Activated naive CD8-positive, alpha-beta T cell treated with anti-CD3 and anti-CD28 coated beads, Interleukin-2, amount 50 U/mL, for 24 hours (primary cell): ENCODE results near the gene TBC1D3B.
"Not testable (repeated sequence)": the region's sequence is repeated elsewhere in the genome, so short reads cannot be mapped to it uniquely, and the experiment has no call there.

Source experiments
- ATAC-seq: fragments of 150-1000 bp; cut with Tn5 transposase; one replicate; pipeline ENCODE4 v1.10.0; 2021
- DNase-seq: peaks from one replicate; pipeline ENCODE4 v3.0.0; 2021
- H3K27ac Mint-ChIP-seq: one replicate; pipeline ENCODE4 v1.8.0; 2021; ENCODE audit warnings: mild to moderate bottlenecking, mixed read lengths
- H3K27me3 Mint-ChIP-seq: one replicate; pipeline ENCODE4 v1.8.0; 2021; ENCODE audit warnings: mixed read lengths
- H3K36me3 Mint-ChIP-seq: one replicate; pipeline ENCODE4 v1.8.0; 2021; ENCODE audit warnings: low read depth, mixed read lengths
- H3K4me1 Mint-ChIP-seq: one replicate; pipeline ENCODE4 v1.8.0; 2021; ENCODE audit warnings: mixed read lengths
- H3K4me3 Mint-ChIP-seq: one replicate; pipeline ENCODE4 v1.8.0; 2021; ENCODE audit warnings: mild to moderate bottlenecking, moderate library complexity, mixed read lengths
- H3K9me3 Mint-ChIP-seq: one replicate; pipeline ENCODE4 v1.8.0; 2021; ENCODE audit warnings: mixed read lengths

Gene TBC1D3B

GRCh38 chr17:36133602-36134236 is 42.7 kb downstream of the TBC1D3B start:
- peaks cover 10% of the 10 kb centered on the region for H3K4me1 Mint-ChIP-seq
- H3K36me3 Mint-ChIP-seq: no peaks in the 10 kb centered on the region
- no peak overlapping the region for H3K27ac Mint-ChIP-seq
- H3K9me3 Mint-ChIP-seq: peaks cover 11% of the 10 kb centered on the region
- H3K27me3 Mint-ChIP-seq: peaks cover 17% of the 10 kb centered on the region
- no peak overlapping the region for H3K4me3 Mint-ChIP-seq
- no peak for DNase-seq
- ATAC-seq: no peak

- ATAC-seq (no peak), DNase-seq (no peak)
- H3K27me3 Mint-ChIP-seq: peaks cover 20% of the 10 kb centered on the region
- H3K27ac Mint-ChIP-seq: no peak overlapping the region
- peaks cover 17% of the 10 kb centered on the region for H3K4me1 Mint-ChIP-seq
- no peak overlapping the region for H3K4me3 Mint-ChIP-seq
- H3K9me3 Mint-ChIP-seq: peaks cover 6% of the 10 kb centered on the region
- H3K36me3 Mint-ChIP-seq: no peaks in the 10 kb centered on the region
Observed at GRCh38 chr17:36132421-36132831, 44.0 kb downstream of the TBC1D3B start.

GRCh38 chr17:36131931-36132330 is 44.5 kb downstream of the TBC1D3B start:
- ATAC-seq: no peak
- no peak overlapping the region for H3K27ac Mint-ChIP-seq
- DNase-seq: no peak
- no peak overlapping the region for H3K4me3 Mint-ChIP-seq
- H3K27me3 Mint-ChIP-seq: peaks cover 20% of the 10 kb centered on the region
- H3K9me3 Mint-ChIP-seq: peaks cover under 1% of the 10 kb centered on the region
- H3K36me3 Mint-ChIP-seq: no peaks in the 10 kb centered on the region
- peaks cover 22% of the 10 kb centered on the region for H3K4me1 Mint-ChIP-seq

- DNase-seq: no peak
- Mint-ChIP-seq H3K36me3 (no peaks in the 10 kb centered on the region), H3K4me1 (peaks cover 26% of the 10 kb centered on the region), H3K27me3 (peaks cover 20% of the 10 kb centered on the region), H3K9me3 (peaks cover 4% of the 10 kb centered on the region), H3K4me3 (no peak overlapping the region), H3K27ac (no peak overlapping the region)
- no peak for ATAC-seq
Observed at GRCh38 chr17:36131421-36131820, 45.0 kb downstream of the TBC1D3B start.

GRCh38 chr17:36130346-36130745 is 46.1 kb downstream of the TBC1D3B start:
- no peak for DNase-seq
- ATAC-seq: no peak
- peaks cover 18% of the 10 kb centered on the region for H3K27me3 Mint-ChIP-seq
- peaks cover 16% of the 10 kb centered on the region for H3K4me1 Mint-ChIP-seq
- peaks cover 12% of the 10 kb centered on the region for H3K9me3 Mint-ChIP-seq
- H3K4me3 Mint-ChIP-seq: no peak overlapping the region
- no peak overlapping the region for H3K27ac Mint-ChIP-seq
- H3K36me3 Mint-ChIP-seq: peaks cover 4% of the 10 kb centered on the region

GRCh38 chr17:36129616-36130015 is 46.8 kb downstream of the TBC1D3B start:
- peaks cover 15% of the 10 kb centered on the region for H3K27me3 Mint-ChIP-seq
- ATAC-seq (no peak), DNase-seq (no peak)
- no peak overlapping the region for H3K4me3 Mint-ChIP-seq
- H3K9me3 Mint-ChIP-seq: peaks cover 12% of the 10 kb centered on the region
- H3K36me3 Mint-ChIP-seq: peaks cover 4% of the 10 kb centered on the region
- H3K4me1 Mint-ChIP-seq: peaks cover 16% of the 10 kb centered on the region
- H3K27ac Mint-ChIP-seq: no peak overlapping the region

GRCh38 chr17:36128411-36128978 is 47.9 kb downstream of the TBC1D3B start:
- H3K36me3 Mint-ChIP-seq: peaks cover 4% of the 10 kb centered on the region
- peaks cover 16% of the 10 kb centered on the region for H3K4me1 Mint-ChIP-seq

GRCh38 chr17:36127911-36128310 is 48.5 kb downstream of the TBC1D3B start:
- H3K27ac Mint-ChIP-seq: no peak overlapping the region
- no peak for DNase-seq
- no peak overlapping the region for H3K4me3 Mint-ChIP-seq
- H3K4me1 Mint-ChIP-seq: peaks cover 16% of the 10 kb centered on the region
- H3K9me3 Mint-ChIP-seq: peaks cover 12% of the 10 kb centered on the region
- H3K27me3 Mint-ChIP-seq: peaks cover 15% of the 10 kb centered on the region
- ATAC-seq: no peak
- peaks cover 4% of the 10 kb centered on the region for H3K36me3 Mint-ChIP-seq

More at GRCh38 chr17:36128411-36128978, 47.9 kb downstream of the TBC1D3B start:
- no peak for DNase-seq
- Mint-ChIP-seq H3K4me3 (no peak overlapping the region), H3K27me3 (peaks cover 15% of the 10 kb centered on the region), H3K27ac (no peak overlapping the region), H3K9me3 (peaks cover 12% of the 10 kb centered on the region)
- ATAC-seq: no peak

- Mint-ChIP-seq H3K4me1 (peaks cover 16% of the 10 kb centered on the region), H3K27ac (no peak overlapping the region), H3K36me3 (peaks cover 4% of the 10 kb centered on the region), H3K9me3 (peaks cover 12% of the 10 kb centered on the region), H3K27me3 (peaks cover 15% of the 10 kb centered on the region), H3K4me3 (no peak overlapping the region)
- ATAC-seq (no peak), DNase-seq (no peak)
Observed at GRCh38 chr17:36127199-36127893, 49.1 kb downstream of the TBC1D3B start.

- Mint-ChIP-seq H3K4me3 (no peak overlapping the region), H3K36me3 (peaks cover 6% of the 10 kb centered on the region), H3K27me3 (peaks cover 19% of the 10 kb centered on the region), H3K27ac (no peak overlapping the region), H3K9me3 (peaks cover 15% of the 10 kb centered on the region), H3K4me1 (peaks cover 24% of the 10 kb centered on the region)
- DNase-seq (no peak), ATAC-seq (peak; percentile 21)
Observed at GRCh38 chr17:36124879-36125824, 51.3 kb downstream of the TBC1D3B start.

- DNase-seq: no peak
- no peak for ATAC-seq
- no peak overlapping the region for H3K27ac Mint-ChIP-seq
- peaks cover 15% of the 10 kb centered on the region for H3K9me3 Mint-ChIP-seq
- H3K4me3 Mint-ChIP-seq: no peak overlapping the region
- H3K4me1 Mint-ChIP-seq: peaks cover 38% of the 10 kb centered on the region
- H3K27me3 Mint-ChIP-seq: peaks cover 14% of the 10 kb centered on the region
- H3K36me3 Mint-ChIP-seq: peaks cover 6% of the 10 kb centered on the region
Observed at GRCh38 chr17:36123431-36123830, 53.0 kb downstream of the TBC1D3B start.

- not testable (repeated sequence) for ATAC-seq, H3K9me3 Mint-ChIP-seq, H3K4me3 Mint-ChIP-seq, DNase-seq, H3K36me3 Mint-ChIP-seq
- H3K4me1 Mint-ChIP-seq: peaks cover 44% of the 10 kb centered on the region
- H3K27me3 Mint-ChIP-seq: peaks cover 15% of the 10 kb centered on the region
- H3K27ac Mint-ChIP-seq: peak overlapping the region; percentile 5
Observed at GRCh38 chr17:36121099-36121498, 55.3 kb downstream of the TBC1D3B start.

- peaks cover 46% of the 10 kb centered on the region for H3K4me1 Mint-ChIP-seq
- peaks cover 17% of the 10 kb centered on the region for H3K27me3 Mint-ChIP-seq
- peaks cover 2% of the 10 kb centered on the region for H3K36me3 Mint-ChIP-seq
- H3K27ac Mint-ChIP-seq: peak overlapping the region; percentile 5
- DNase-seq (no peak), ATAC-seq (no peak)
- H3K9me3 Mint-ChIP-seq: peaks cover 3% of the 10 kb centered on the region
- H3K4me3 Mint-ChIP-seq: no peak overlapping the region
Observed at GRCh38 chr17:36120221-36120620, 56.2 kb downstream of the TBC1D3B start.
